ENCODE data around the gene HBS1L.

DNA sequence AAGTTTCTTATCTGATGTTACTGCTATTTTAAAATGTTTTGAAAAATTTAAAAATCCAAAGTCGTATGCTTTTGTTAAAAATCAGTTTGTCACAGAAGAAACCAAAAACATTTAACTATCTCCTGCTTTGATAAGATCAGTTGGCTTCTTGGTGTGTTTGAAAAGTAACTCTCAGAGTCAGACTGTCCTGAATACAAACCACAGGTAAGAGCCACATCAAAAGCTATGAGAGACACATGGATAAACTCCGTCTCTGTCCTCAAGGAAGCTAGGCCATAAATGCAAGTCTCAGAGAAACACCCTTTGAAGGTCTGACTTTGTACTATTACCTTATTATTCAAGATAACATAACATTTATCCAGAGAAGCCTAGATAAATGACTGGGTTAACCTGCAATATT lies 7.7 kb downstream of the HBS1L start:
- TF ChIP-seq, protein P1, sequence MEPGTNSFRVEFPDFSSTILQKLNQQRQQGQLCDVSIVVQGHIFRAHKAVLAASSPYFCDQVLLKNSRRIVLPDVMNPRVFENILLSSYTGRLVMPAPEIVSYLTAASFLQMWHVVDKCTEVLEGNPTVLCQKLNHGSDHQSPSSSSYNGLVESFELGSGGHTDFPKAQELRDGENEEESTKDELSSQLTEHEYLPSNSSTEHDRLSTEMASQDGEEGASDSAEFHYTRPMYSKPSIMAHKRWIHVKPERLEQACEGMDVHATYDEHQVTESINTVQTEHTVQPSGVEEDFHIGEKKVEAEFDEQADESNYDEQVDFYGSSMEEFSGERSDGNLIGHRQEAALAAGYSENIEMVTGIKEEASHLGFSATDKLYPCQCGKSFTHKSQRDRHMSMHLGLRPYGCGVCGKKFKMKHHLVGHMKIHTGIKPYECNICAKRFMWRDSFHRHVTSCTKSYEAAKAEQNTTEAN (CRISPR knock-in tag; IDR thresholded peaks at IDR 0.05) = no peak
- TF ChIP-seq, protein P2, sequence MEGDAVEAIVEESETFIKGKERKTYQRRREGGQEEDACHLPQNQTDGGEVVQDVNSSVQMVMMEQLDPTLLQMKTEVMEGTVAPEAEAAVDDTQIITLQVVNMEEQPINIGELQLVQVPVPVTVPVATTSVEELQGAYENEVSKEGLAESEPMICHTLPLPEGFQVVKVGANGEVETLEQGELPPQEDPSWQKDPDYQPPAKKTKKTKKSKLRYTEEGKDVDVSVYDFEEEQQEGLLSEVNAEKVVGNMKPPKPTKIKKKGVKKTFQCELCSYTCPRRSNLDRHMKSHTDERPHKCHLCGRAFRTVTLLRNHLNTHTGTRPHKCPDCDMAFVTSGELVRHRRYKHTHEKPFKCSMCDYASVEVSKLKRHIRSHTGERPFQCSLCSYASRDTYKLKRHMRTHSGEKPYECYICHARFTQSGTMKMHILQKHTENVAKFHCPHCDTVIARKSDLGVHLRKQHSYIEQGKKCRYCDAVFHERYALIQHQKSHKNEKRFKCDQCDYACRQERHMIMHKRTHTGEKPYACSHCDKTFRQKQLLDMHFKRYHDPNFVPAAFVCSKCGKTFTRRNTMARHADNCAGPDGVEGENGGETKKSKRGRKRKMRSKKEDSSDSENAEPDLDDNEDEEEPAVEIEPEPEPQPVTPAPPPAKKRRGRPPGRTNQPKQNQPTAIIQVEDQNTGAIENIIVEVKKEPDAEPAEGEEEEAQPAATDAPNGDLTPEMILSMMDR (IDR thresholded peaks at IDR 0.05 in 2 of 3, conservative IDR thresholded peaks at IDR 0.05 in 1 of 3; ENCODE audit: insufficient read depth in 2 of 3, low read depth in 1 of 3, low read length in 3 of 3) = no peak
- no peak for TF ChIP-seq ZNF24 (IDR thresholded peaks at IDR 0.05)
- no peak for TF ChIP-seq STAT5B (CRISPR knock-in tag; IDR thresholded peaks at IDR 0.05)
- no peak for TF ChIP-seq CREM (IDR thresholded peaks at IDR 0.05; ENCODE audit: low read depth)
- no peak for TF ChIP-seq ZEB2 (IDR thresholded peaks at IDR 0.05)
- no peak for TF ChIP-seq HDAC6 (IDR thresholded peaks at IDR 0.05; ENCODE audit: low read depth, low read length)
- no peak for TF ChIP-seq CXXC5 (CRISPR knock-in tag; IDR thresholded peaks at IDR 0.05)
- TF ChIP-seq, protein P3, sequence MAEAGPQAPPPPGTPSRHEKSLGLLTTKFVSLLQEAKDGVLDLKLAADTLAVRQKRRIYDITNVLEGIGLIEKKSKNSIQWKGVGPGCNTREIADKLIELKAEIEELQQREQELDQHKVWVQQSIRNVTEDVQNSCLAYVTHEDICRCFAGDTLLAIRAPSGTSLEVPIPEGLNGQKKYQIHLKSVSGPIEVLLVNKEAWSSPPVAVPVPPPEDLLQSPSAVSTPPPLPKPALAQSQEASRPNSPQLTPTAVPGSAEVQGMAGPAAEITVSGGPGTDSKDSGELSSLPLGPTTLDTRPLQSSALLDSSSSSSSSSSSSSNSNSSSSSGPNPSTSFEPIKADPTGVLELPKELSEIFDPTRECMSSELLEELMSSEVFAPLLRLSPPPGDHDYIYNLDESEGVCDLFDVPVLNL (CRISPR knock-in tag; IDR thresholded peaks at IDR 0.05; ENCODE audit: low read depth) = no peak
- no peak for TF ChIP-seq NFE2L1 (tag; IDR thresholded peaks at IDR 0.05; ENCODE audit: borderline replicate concordance, low read depth)
- TF ChIP-seq TAF1 (IDR thresholded peaks at IDR 0.05; ENCODE audit: control insufficient read depth, extremely low read depth, insufficient read depth, low read length, severe bottlenecking) = no peak
- TF ChIP-seq, protein P4, sequence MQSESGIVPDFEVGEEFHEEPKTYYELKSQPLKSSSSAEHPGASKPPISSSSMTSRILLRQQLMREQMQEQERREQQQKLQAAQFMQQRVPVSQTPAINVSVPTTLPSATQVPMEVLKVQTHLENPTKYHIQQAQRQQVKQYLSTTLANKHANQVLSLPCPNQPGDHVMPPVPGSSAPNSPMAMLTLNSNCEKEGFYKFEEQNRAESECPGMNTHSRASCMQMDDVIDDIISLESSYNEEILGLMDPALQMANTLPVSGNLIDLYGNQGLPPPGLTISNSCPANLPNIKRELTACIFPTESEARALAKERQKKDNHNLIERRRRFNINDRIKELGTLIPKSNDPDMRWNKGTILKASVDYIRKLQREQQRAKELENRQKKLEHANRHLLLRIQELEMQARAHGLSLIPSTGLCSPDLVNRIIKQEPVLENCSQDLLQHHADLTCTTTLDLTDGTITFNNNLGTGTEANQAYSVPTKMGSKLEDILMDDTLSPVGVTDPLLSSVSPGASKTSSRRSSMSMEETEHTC (IDR thresholded peaks at IDR 0.05) = no peak
- TF ChIP-seq, protein P5, sequence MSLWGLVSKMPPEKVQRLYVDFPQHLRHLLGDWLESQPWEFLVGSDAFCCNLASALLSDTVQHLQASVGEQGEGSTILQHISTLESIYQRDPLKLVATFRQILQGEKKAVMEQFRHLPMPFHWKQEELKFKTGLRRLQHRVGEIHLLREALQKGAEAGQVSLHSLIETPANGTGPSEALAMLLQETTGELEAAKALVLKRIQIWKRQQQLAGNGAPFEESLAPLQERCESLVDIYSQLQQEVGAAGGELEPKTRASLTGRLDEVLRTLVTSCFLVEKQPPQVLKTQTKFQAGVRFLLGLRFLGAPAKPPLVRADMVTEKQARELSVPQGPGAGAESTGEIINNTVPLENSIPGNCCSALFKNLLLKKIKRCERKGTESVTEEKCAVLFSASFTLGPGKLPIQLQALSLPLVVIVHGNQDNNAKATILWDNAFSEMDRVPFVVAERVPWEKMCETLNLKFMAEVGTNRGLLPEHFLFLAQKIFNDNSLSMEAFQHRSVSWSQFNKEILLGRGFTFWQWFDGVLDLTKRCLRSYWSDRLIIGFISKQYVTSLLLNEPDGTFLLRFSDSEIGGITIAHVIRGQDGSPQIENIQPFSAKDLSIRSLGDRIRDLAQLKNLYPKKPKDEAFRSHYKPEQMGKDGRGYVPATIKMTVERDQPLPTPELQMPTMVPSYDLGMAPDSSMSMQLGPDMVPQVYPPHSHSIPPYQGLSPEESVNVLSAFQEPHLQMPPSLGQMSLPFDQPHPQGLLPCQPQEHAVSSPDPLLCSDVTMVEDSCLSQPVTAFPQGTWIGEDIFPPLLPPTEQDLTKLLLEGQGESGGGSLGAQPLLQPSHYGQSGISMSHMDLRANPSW (CRISPR knock-in tag; IDR thresholded peaks at IDR 0.05) = no peak
- TF ChIP-seq ZSCAN29 (IDR thresholded peaks at IDR 0.05) = no peak
